Hepatocyte (in vitro differentiated cells): ENCODE measurements around the gene SHH. TPM values are rescaled to one million over a fixed set of nuclear protein-coding genes. Genes with fewer than 3 reads are reported as not detected.

Source experiments
- DNase-seq: peaks from one replicate; pipeline ENCODE4 v3.0.0-alpha.2; 2016; ENCODE audit warnings: low spot score
- H2AFZ ChIP-seq: fragments of 200-600 bp; sonication (generic); 2 replicates; pipeline ENCODE4 v1.6.0; 2016; ENCODE audit warnings: antibody characterized with exemption, mild to moderate bottlenecking
- H3K27ac ChIP-seq: fragments of 200-600 bp; sonication (generic); 2 replicates; pipeline ENCODE4 v1.5.1; 2016; ENCODE audit warnings: mild to moderate bottlenecking
- H3K27me3 ChIP-seq: fragments of 200-600 bp; sonication (generic); 2 replicates; pipeline ENCODE4 v1.6.1; 2016
- H3K36me3 ChIP-seq: fragments of 200-600 bp; sonication (generic); replicated peaks from 2 replicates; pipeline ENCODE4 v1.5.1; 2016; ENCODE audit warnings: low read depth; ENCODE audit not compliant: insufficient read depth
- H3K4me1 ChIP-seq: fragments of 200-600 bp; sonication (generic); 2 replicates; pipeline ENCODE4 v1.5.1; 2016; ENCODE audit warnings: mild to moderate bottlenecking, moderate library complexity; ENCODE audit not compliant: insufficient read depth
- H3K4me2 ChIP-seq: fragments of 200-600 bp; sonication (generic); 2 replicates; pipeline ENCODE4 v1.6.0; 2016
- H3K4me3 ChIP-seq: fragments of 200-600 bp; sonication (generic); 2 replicates; pipeline ENCODE4 v1.5.1; 2016; ENCODE audit warnings: mild to moderate bottlenecking
- H3K79me2 ChIP-seq: fragments of 200-600 bp; sonication (generic); 2 replicates; pipeline ENCODE4 v1.6.0; 2017; ENCODE audit warnings: mild to moderate bottlenecking
- H3K9me2 ChIP-seq: fragments of 200-600 bp; sonication (generic); replicated peaks from 2 replicates; pipeline ENCODE4 v1.6.0; 2017; ENCODE audit warnings: mild to moderate bottlenecking; ENCODE audit not compliant: insufficient read depth
- H3K9me3 ChIP-seq: fragments of 200-600 bp; sonication (generic); 2 replicates; pipeline ENCODE4 v1.5.1; 2016; ENCODE audit warnings: low read depth, mild to moderate bottlenecking
- H4K20me1 ChIP-seq: fragments of 200-600 bp; sonication (generic); 2 replicates; pipeline ENCODE4 v1.6.0; 2016; ENCODE audit warnings: mild to moderate bottlenecking; ENCODE audit not compliant: insufficient read depth, poor library complexity, severe bottlenecking
- CTCF ChIP-seq: fragments of 200-600 bp; sonication (generic); IDR thresholded peaks from 2 replicates; pipeline ENCODE4 v1.5.1; 2016; ENCODE audit warnings: antibody characterized with exemption, mild to moderate bottlenecking; ENCODE audit not compliant: poor library complexity
- EZH2 ChIP-seq: fragments of 200-600 bp; sonication (generic); IDR thresholded peaks from 2 replicates; pipeline ENCODE4 v1.6.1; 2016; ENCODE audit warnings: antibody characterized with exemption, mild to moderate bottlenecking, borderline replicate concordance
- EZH2phosphoT487 ChIP-seq: fragments of 200-600 bp; sonication (generic); IDR thresholded peaks from one replicate; pipeline ENCODE4 v1.6.1; 2018; ENCODE audit warnings: antibody characterized with exemption, mild to moderate bottlenecking, low read depth, moderate library complexity; ENCODE audit not compliant: unreplicated experiment, severe bottlenecking
- WGBS: methylation state at CpG from one replicate; pipeline ENCODE4 v1.1.6; 2016; ENCODE audit warnings: low lambda C conversion rate; ENCODE audit errors: missing lambda C conversion rate; 5-methylcytosine and 5-hydroxymethylcytosine counted together
- polyA plus RNA-seq: library from polyadenylated mRNA; unstranded; fragments of >200 nt; fragmentation: Nextera tagmentation; extraction: Ambion mirVana; gene quantifications from 2 replicates; pipeline ENCODE4 v1.2.1, GENCODE V29; 2016
- total RNA-seq: library from RNA; depleted of rRNA; stranded (reverse); fragments of >200 nt; gene quantifications from 2 replicates; pipeline ENCODE4 v1.2.3, GENCODE V29; 2014

SHH gene
- total and polyA plus RNA-seq, 2 experiments from 2014 or later = 12.1 to 21.2 TPM

GRCh38 chr7:155858521-155859061, 46.3 kb upstream of the SHH start:
- no peaks in the 10 kb centered on the region for H3K9me2 ChIP-seq
- H3K27me3 ChIP-seq = no peaks in the 10 kb centered on the region
- no peaks in the 10 kb centered on the region for H3K79me2 ChIP-seq
- H4K20me1 ChIP-seq = no peaks in the 10 kb centered on the region
- peak; percentile 52 for DNase-seq
- TF ChIP-seq EZH2 = no peak
- TF ChIP-seq CTCF = no peak
- no peak for TF ChIP-seq EZH2phosphoT487
- H3K9me3 ChIP-seq = no peaks in the 10 kb centered on the region
- H3K4me2 ChIP-seq = no peak overlapping the region
- 49% methylated on average over 3 of the region's 3 CpGs for WGBS
- H3K4me1 ChIP-seq = peaks cover 3% of the 10 kb centered on the region
- H2AFZ ChIP-seq = no peak overlapping the region
- no peak overlapping the region for H3K27ac ChIP-seq
- H3K36me3 ChIP-seq = no peaks in the 10 kb centered on the region
- no peak overlapping the region for H3K4me3 ChIP-seq

GRCh38 chr7:155857141-155857540, 44.9 kb upstream of the SHH start:
- no peak for DNase-seq
- H3K4me1 ChIP-seq = peaks cover 3% of the 10 kb centered on the region
- no peak overlapping the region for H3K4me2 ChIP-seq
- H3K27ac ChIP-seq = no peak overlapping the region
- H3K36me3 ChIP-seq = no peaks in the 10 kb centered on the region
- H4K20me1 ChIP-seq = no peaks in the 10 kb centered on the region
- no peaks in the 10 kb centered on the region for H3K9me2 ChIP-seq
- H3K9me3 ChIP-seq = no peaks in the 10 kb centered on the region
- H3K79me2 ChIP-seq = no peaks in the 10 kb centered on the region
- 92% methylated on average over 3 of the region's 3 CpGs for WGBS
- no peak for TF ChIP-seq CTCF
- TF ChIP-seq EZH2phosphoT487 = no peak
- TF ChIP-seq EZH2 = no peak
- H2AFZ ChIP-seq = no peak overlapping the region
- H3K4me3 ChIP-seq = no peak overlapping the region
- H3K27me3 ChIP-seq = no peaks in the 10 kb centered on the region

- peaks cover 3% of the 10 kb centered on the region for H3K4me1 ChIP-seq
- DNase-seq = no peak
- H3K9me3 ChIP-seq = no peaks in the 10 kb centered on the region
- no peak overlapping the region for H3K27ac ChIP-seq
- TF ChIP-seq EZH2phosphoT487 = no peak
- no peak for TF ChIP-seq EZH2
- no peak for TF ChIP-seq CTCF
- H3K4me3 ChIP-seq = no peak overlapping the region
- 81% methylated on average over 3 of the region's 3 CpGs for WGBS
- H3K36me3 ChIP-seq = no peaks in the 10 kb centered on the region
- H3K4me2 ChIP-seq = no peak overlapping the region
- H3K9me2 ChIP-seq = no peaks in the 10 kb centered on the region
- no peaks in the 10 kb centered on the region for H3K27me3 ChIP-seq
- H4K20me1 ChIP-seq = no peaks in the 10 kb centered on the region
- no peak overlapping the region for H2AFZ ChIP-seq
- no peaks in the 10 kb centered on the region for H3K79me2 ChIP-seq
Measured at GRCh38 chr7:155856656-155857055, 44.4 kb upstream of the SHH start.
